Urinary bladder (tissue), 4 donors: ENCODE data around the gene BHLHE40. TPM values are rescaled to one million over a fixed set of nuclear protein-coding genes. Genes with fewer than 3 reads are reported as not detected.
"Not testable (repeated sequence)": the region's sequence is repeated elsewhere in the genome, so short reads cannot be mapped to it uniquely, and the experiment has no call there.

Experiments used
- DNase-seq: peaks from one replicate; pipeline ENCODE4 v3.0.0-alpha.2; 2015; ENCODE audit errors: extremely low spot score
- H3K27ac ChIP-seq: one replicate; pipeline ENCODE4 v1.5.1; 2013; ENCODE audit warnings: low read depth, mild to moderate bottlenecking, moderate library complexity
- H3K36me3 ChIP-seq: one replicate; pipeline ENCODE4 v1.6.1; 2013; ENCODE audit warnings: mild to moderate bottlenecking, moderate library complexity; ENCODE audit not compliant: insufficient read depth
- H3K4me1 ChIP-seq: one replicate; pipeline ENCODE4 v1.6.1; 2013; ENCODE audit warnings: mild to moderate bottlenecking, moderate library complexity; ENCODE audit not compliant: insufficient read depth
- H3K4me3 ChIP-seq: one replicate; pipeline ENCODE4 v1.5.1; 2013; ENCODE audit warnings: low read depth, low read length
- WGBS: extraction: QIAGEN DNeasy Blood & Tissue Kit; methylation state at CpG from one replicate; pipeline ENCODE4 v1.1.7; 2013; 5-methylcytosine and 5-hydroxymethylcytosine counted together
- polyA plus RNA-seq: library from polyadenylated mRNA; stranded (reverse); fragments of 200-250 nt; gene quantifications from one replicate; pipeline ENCODE4 v1.2.3, GENCODE V29; 2013
- total RNA-seq: library from RNA; depleted of rRNA; stranded (reverse); fragments of >200 nt; gene quantifications from one replicate; pipeline ENCODE4 v1.2.3, GENCODE V29; 2014
- donor health status: healthy with polysubstance abuse.
- donor health status: healthy.

Gene BHLHE40
- total and polyA plus RNA-seq, 2 donors: 35.7 to 57.4 TPM

DNA sequence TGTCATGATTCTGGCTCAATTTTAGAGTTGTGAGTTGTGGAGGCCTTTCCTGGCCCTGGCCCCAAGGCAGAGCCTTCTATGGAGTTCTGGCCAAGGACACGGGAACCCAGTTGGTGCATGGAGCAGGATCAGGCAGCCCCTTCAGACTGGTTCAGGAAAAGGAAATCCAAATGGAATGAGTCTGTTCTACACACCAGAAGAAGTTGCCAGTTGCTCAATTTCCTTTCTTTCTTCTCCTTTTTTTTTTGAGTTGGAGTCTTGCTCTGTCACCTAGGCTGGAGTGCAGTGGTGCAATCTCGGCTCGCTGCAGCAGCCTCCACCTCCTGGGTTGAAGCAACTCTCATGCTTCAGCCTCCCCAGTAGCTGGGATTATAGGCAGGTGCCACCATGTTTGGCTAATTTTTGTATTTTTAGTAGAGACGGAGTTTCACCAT lies 28.9 kb upstream of the BHLHE40 start:
- DNase-seq: no peak
- H3K4me1 ChIP-seq: no peaks in the 10 kb centered on the region
- H3K36me3 ChIP-seq: no peaks in the 10 kb centered on the region
- WGBS: 89% methylated on average over 4 of the region's 4 CpGs
- no peak overlapping the region for H3K27ac ChIP-seq
- no peak overlapping the region for H3K4me3 ChIP-seq

DNA sequence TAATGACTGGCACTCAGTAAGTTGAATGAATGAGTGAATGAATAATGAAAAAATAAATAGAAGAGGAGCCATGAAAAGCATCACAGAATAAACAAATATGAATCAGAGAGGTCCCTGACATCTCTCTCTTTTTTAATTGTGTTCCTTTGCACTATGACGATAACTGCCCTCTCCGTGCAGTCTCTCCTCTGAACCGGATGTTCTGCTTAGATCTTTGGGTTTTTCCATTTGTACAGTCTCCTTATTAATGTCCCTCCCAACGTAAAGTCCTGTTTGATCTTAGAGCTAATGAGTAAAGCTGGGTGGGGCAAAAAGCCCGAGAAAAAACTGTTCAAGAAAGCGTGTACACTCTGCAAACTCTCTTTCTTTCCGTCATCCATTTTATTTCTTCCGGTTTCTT lies 28.3 kb upstream of the BHLHE40 start:
- H3K4me1 ChIP-seq: no peaks in the 10 kb centered on the region
- DNase-seq: no peak
- H3K36me3 ChIP-seq: no peaks in the 10 kb centered on the region
- 85% methylated on average over 8 of the region's 8 CpGs for WGBS
- no peak overlapping the region for H3K4me3 ChIP-seq
- no peak overlapping the region for H3K27ac ChIP-seq

DNA sequence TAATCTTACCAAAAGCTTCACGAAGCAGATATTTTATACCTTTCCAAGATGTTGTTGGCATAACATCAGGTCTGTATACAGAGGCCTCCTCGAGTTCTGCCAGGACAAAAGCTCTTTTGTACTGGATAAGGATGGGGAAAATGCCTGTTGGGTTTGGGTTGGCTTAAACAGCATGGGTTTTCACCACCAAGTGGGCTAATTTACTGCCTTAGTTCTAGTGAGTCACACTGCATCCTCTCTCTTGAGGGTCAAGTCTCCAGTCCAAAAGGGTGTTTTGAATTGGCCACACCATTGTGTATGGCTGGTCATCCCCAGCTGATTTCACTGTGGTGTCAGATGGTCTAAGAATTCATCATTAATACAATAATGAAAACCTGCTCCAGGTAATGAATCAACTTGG lies 26.1 kb upstream of the BHLHE40 start:
- Histone ChIP-seq H3K36me3 (no peaks in the 10 kb centered on the region), H3K4me1 (no peaks in the 10 kb centered on the region), H3K4me3 (no peak overlapping the region), H3K27ac (no peak overlapping the region)
- WGBS: 35% methylated on average over 2 of the region's 2 CpGs
- no peak for DNase-seq

DNA sequence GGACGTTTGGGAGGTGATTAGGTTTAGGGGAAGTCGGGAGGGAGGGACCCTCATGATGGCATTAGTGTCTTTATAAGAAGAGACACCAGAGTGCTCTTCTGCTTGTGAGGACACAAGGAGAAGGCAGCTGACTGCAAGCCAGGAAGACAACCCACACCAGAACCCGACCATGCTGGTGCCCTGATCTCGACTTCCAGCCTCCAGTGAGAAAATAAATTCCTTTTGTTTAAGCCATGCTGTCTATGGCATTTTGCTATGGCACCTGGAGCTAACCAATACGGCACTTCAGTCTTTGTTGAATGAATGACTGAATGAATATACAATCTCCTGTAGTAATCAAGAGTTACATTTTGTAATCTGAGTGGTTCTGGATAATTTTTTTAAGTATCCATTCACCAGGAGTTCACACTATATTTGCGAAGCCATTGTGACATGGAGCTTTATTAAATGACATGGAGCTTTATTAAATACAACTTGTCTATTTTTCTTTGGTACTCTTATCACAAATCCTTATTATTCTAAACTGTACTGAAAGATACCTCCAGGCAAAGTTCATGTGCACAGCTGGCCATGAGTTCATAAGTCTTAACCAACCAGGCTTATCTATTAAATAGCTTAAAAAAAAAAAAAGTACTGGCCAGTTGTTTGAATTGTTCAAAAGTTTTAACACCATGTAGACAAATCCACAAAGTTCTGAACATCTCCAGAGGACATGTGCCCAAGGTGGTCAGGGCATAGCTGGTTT lies 24.8 kb upstream of the BHLHE40 start:
- 90% methylated on average over 6 of the region's 6 CpGs for WGBS
- no peaks in the 10 kb centered on the region for H3K36me3 ChIP-seq
- H3K27ac ChIP-seq: no peak overlapping the region

DNA sequence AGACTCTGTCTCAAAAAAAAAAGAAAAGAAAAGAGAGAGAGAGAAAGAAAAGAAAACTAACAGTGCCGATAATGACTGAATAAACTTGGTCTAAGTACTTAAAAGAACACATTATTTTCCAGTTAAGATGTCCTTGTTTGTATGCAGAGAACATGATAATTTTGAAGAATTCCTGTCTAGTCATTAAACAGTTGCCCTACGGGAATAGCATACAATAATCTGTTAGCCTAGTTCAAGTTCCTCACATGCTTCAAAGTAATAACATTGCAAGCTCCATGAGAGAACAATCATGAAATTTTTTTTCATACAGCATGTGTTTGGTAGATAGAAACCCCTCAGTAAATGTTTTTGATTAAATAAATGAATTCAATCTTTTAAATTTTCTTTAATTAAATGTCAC lies 23.1 kb upstream of the BHLHE40 start:
- no peak for DNase-seq
- H3K27ac ChIP-seq: no peak overlapping the region
- WGBS: 79% methylated on average over 2 of the region's 2 CpGs
- H3K4me3 ChIP-seq: no peak overlapping the region
- H3K36me3 ChIP-seq: no peaks in the 10 kb centered on the region
- H3K4me1 ChIP-seq: no peaks in the 10 kb centered on the region

More for the DNA sequence above, 24.8 kb upstream of the BHLHE40 start:
- no peak for DNase-seq
- no peaks in the 10 kb centered on the region for H3K4me1 ChIP-seq
- H3K4me3 ChIP-seq: no peak overlapping the region

DNA sequence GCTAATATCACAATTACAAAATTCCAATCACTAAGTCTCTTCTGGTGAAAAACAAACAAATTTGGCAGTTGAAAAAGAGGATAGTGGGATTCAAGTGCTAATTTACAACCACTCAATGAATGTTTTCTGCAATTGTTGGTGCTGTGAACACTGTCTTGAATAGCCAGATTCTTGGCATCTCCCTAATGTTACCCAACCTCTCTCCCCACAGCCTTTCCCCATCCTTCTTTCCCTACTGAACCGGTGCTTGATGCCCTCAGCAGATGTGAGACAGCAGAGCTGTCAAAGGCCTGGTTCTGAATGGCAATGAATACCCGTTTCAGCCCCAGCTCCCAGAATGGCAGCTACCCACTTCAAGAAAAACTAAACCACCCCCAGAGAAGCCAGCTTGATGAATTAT lies 22.5 kb upstream of the BHLHE40 start:
- 81% methylated on average over 2 of the region's 2 CpGs for WGBS

DNA sequence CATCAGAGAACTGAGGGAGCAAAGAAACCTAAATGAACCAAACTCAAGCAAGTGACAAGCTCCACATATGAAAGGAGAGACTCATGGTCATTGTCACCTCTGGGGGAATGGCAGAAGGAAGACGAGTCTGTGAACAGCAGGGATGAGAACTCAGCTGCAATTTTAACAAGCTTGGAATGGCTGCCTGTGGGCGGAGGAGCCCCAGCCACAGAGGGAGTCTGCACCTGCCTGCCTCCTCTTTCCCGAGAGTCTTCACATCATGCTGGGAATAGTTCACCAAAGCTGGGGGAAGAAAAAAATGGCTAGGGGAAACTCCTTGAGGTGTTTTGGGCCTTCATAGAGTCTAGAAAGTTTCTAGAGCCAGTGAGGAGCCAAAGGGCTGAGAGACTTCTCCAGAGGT lies 21.3 kb upstream of the BHLHE40 start:
- Histone ChIP-seq H3K36me3 (no peaks in the 10 kb centered on the region), H3K27ac (no peak overlapping the region), H3K4me3 (no peak overlapping the region), H3K4me1 (no peaks in the 10 kb centered on the region)
- DNase-seq: no peak
- 69% methylated on average over 3 of the region's 3 CpGs for WGBS

More for the DNA sequence above, 22.5 kb upstream of the BHLHE40 start:
- no peaks in the 10 kb centered on the region for H3K4me1 ChIP-seq
- H3K4me3 ChIP-seq: no peak overlapping the region
- no peaks in the 10 kb centered on the region for H3K36me3 ChIP-seq
- no peak for DNase-seq
- H3K27ac ChIP-seq: no peak overlapping the region

DNA sequence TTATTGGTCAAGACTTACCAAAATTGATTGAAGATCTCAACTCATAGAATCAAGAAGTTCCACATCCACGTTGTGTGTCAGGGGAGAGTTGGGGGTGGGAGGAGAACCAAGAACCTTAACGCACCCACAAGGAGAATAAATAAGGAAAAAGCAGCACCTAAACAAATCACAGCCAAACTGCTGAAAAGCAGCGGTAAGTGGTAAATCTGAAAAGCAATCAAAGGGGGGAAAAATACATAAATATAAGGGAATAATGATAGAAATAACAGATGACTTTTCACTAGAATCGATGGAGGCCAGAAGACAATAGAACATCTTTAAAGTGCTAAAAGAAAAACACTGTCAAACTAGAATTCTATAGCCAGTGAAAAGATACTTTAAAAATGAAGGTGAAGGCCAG lies 20.1 kb upstream of the BHLHE40 start:
- Histone ChIP-seq H3K36me3 (no peaks in the 10 kb centered on the region), H3K4me3 (no peak overlapping the region), H3K4me1 (no peaks in the 10 kb centered on the region), H3K27ac (no peak overlapping the region)
- 71% methylated on average over 4 of the region's 4 CpGs for WGBS
- DNase-seq: no peak

DNA sequence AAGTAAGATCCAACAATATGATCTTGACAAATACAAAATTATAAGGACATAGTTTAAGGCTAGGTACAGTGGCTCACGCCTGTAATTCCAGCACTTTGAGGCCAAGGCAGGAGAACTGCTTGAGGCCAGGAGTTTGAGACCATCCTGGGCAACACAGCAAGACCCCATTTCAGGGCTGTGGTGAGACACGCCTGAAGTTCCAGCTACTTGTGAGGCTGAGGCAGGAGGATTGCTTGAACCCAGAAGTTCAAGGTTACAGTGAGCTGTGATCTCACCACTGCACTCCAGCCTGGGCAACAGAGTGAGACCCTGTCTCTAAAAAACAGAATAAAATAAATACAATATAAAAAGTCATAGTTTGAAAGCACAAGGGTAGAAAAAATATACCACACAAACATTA lies 17.4 kb upstream of the BHLHE40 start:
- not testable (repeated sequence) for H3K4me3 ChIP-seq, H3K36me3 ChIP-seq, H3K4me1 ChIP-seq, H3K27ac ChIP-seq, DNase-seq
- WGBS: 94% methylated on average over 2 of the region's 2 CpGs

DNA sequence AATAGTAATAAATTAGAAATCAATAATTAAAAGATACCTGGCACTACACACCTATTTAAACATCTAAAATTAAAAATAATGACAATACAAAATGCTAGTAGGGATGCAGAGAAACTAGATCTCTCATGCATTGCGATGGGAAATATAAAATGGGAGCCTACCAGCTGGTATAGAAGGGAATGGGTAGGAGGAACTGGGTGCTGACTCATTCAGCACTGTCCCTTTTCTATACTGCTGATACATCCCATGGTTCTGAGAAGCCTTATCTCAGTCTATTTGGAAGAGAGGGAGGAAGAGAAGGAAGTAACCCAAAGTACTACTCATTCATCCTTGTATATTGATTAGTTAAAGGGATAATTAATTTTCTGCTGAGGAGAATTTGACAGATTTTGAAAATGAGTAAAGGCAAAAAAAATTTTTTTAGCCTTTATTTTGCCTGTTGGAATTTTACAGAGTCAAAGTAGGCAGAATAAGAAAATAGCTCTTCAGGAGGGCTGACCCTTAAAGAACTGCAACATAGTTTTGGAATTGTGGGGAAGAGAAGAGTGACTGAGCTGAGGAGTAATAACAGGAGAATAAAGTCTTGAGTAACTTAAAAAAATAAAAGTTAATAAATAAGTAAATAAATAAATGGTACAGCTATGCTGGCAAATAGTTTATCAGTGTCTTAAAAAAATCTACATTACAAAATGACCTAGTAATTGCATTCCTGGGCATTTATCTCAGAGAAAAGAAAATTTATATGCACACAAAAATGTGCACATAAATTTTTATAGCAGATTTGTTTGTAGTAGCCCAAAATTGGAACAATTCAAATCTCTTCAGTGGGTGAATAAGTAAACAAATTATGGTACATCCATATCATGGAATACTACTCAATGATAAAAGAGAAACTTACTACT lies 15.3 kb upstream of the BHLHE40 start:
- H3K27ac ChIP-seq: no peak overlapping the region
- no peaks in the 10 kb centered on the region for H3K4me1 ChIP-seq
- no peak overlapping the region for H3K4me3 ChIP-seq
- no peaks in the 10 kb centered on the region for H3K36me3 ChIP-seq
- DNase-seq: no peak
- WGBS: 89% methylated on average over 1 of the region's 1 CpG

DNA sequence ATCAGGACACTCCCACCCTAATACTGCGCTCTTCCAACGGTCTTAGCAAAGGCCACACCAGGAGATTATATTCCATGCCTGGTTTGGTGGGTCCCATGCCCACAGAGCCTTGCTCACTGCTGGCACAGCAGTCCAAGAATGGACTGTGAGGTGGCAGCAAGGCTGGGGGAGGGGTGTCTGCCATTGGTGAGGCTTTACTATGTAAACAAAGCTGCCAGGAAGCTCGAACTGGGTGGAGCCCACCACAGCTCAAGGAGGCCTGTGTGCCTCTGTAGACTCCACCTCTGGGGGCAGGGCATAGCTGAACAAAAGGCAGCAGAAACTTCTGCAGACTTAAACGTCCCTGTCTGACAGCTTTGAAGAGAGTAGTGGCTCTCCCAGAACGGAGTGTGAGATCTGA lies 13.2 kb upstream of the BHLHE40 start:
- DNase-seq, H3K4me1 ChIP-seq, H3K27ac ChIP-seq, H3K4me3 ChIP-seq, H3K36me3 ChIP-seq: not testable (repeated sequence)
- 59% methylated on average over 5 of the region's 5 CpGs for WGBS

DNA sequence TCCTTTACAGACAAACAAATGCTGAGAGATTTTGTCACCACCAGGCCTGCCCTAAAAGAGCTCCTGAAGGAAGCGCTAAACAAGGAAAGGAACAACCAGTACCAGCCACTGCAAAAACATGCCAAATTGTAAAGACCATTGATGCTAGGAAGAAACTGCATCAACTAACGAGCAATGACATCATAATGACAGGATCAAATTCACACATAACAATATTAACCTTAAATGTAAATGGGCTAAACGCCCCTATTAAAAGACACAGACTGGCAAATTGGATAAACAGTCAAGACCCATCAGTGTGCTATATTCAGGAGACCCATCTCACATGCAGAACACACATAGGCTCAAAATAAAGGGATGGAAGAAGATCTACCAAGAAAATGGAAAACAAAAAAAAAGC lies 11.6 kb upstream of the BHLHE40 start:
- H3K36me3 ChIP-seq, DNase-seq, H3K4me1 ChIP-seq, H3K27ac ChIP-seq, H3K4me3 ChIP-seq: not testable (repeated sequence)
- 83% methylated on average over 3 of the region's 3 CpGs for WGBS

DNA sequence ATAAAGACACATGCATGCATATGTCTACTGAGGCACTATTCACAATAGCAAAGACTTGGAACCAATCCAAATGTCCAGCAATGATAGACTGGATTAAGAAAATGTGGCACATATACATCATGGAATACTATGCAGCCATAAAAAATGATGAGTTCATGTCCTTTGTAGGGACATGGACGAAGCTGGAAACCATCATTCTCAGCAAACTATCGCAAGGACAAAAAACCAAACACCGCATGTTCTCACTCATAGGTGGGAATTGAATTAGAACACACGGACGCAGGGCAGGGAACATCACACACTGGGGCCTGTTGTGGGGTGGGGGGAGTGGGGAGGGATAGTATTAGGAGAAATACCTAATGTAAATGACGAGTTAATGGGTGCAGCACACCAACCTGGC lies 7.8 kb upstream of the BHLHE40 start:
- H3K27ac ChIP-seq, H3K4me3 ChIP-seq, H3K36me3 ChIP-seq, DNase-seq, H3K4me1 ChIP-seq: not testable (repeated sequence)
- 91% methylated on average over 6 of the region's 6 CpGs for WGBS

DNA sequence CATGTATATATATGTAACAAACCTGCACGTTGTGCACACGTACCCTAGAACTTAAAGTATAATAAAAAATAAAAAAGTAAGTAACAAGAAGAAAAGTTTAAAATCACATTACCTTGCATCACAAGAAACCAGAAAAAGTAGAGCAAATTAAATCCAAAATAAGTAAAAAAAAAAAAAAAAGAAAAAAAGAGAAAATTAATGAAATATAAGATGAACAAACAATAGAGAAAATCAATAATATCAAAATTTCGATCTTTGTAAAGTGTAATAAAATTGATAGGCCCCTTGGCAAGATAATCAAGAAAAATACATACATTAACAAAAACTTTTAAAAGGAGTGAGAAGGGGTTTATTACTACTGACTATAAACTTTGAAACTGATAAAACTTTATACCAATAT lies 7.4 kb upstream of the BHLHE40 start:
- Histone ChIP-seq H3K4me1 (no peaks in the 10 kb centered on the region), H3K36me3 (no peaks in the 10 kb centered on the region), H3K4me3 (no peak overlapping the region), H3K27ac (no peak overlapping the region)
- 95% methylated on average over 3 of the region's 3 CpGs for WGBS
- no peak for DNase-seq
